NCI-H226 (cell line): ENCODE data around the gene FUT7.
"Not testable (repeated sequence)": the region's sequence is repeated elsewhere in the genome, so short reads cannot be mapped to it uniquely, and the experiment has no call there.

ENCODE experiments used
- DNase-seq: peaks from one replicate; pipeline ENCODE4 v3.0.0-alpha.2; 2015

The FUT7 gene

GRCh38 chr9:137016436-137016835, 15.5 kb downstream of the FUT7 start:
- DNase-seq, result no peak

DNA sequence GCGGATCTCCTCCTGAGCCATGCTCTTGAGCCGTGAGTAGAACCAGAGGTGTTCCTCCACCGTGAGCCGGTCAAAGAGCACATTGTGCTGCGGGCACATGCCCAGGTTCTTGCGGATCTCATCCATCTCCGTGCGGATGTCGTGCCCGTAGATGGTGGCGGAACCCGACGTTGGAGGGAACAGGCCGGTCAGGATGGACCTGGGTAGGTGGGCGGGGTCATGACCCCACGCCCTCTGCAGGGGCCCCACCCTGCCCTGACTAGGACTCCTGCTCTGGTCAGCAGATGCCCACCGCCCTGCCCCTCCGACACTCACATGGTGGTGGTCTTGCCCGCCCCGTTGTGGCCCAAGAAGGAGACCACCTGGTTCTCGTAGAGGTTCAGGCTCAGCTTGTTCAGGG, 15.9 kb downstream of the FUT7 start:
- no peak for DNase-seq

DNA sequence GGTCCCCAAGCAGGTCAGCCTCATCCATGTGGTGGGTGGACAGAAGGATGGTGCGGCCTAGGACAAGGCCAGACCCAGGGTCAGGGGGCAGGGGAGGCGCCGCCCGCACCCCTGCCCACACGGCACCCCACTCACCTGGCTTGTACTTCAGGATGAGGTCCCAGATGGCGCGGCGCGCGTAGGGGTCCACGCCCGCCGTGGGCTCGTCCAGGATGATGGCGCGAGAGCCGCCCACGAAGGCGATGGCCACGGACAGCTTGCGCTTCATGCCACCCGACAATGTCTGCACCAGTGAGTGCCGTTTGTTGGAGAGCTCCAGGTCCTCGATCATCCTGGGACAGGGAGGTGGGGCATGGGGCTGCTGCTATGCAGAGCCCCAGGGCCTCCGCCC, 16.4 kb downstream of the FUT7 start:
- no peak for DNase-seq

- DNase-seq, result no peak
These were observed 16.9 kb downstream of the FUT7 start for GRCh38 chr9:137014776-137015539.

DNA sequence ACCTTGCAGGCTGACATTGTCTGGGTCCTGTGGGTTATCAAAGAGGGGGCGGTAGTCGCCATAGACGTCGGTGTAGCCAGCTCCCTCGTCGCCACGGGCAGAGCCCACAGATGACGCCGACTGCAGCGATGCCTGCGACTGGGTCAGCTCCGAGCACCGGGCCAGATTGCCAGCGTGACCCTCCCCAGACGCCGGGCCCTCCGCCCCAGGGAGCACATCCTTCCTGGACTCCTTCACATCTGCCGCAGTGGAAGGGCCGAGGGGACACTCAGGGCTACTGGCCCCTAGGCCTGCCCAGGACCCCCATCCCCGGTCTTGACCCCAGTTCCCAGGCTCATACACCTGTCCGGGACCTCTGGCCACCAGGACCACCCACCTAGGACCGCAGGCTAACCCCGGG, 17.7 kb downstream of the FUT7 start:
- DNase-seq, result no peak

DNA sequence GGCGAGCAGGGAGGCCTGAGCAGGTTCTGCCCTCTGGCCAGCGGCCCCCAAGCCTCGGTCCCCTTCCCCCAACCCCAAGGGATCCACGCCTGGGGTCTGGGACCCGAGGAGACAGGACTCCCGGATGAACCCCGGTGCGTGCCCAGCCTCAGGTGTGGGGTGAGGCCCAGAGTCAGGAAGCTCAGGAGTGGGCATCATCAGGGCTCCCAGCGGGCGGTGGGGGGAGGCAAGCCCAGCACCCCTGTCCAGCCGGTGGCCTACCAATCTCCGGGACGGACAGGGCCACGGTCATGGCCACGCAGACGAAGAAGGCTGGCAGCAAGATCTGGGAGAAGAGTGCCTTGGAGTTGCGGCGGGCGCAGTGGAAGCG, 18.3 kb downstream of the FUT7 start:
- no peak for DNase-seq

- DNase-seq, result no peak
These were observed 19.0 kb downstream of the FUT7 start for GRCh38 chr9:137012694-137013570.

DNA sequence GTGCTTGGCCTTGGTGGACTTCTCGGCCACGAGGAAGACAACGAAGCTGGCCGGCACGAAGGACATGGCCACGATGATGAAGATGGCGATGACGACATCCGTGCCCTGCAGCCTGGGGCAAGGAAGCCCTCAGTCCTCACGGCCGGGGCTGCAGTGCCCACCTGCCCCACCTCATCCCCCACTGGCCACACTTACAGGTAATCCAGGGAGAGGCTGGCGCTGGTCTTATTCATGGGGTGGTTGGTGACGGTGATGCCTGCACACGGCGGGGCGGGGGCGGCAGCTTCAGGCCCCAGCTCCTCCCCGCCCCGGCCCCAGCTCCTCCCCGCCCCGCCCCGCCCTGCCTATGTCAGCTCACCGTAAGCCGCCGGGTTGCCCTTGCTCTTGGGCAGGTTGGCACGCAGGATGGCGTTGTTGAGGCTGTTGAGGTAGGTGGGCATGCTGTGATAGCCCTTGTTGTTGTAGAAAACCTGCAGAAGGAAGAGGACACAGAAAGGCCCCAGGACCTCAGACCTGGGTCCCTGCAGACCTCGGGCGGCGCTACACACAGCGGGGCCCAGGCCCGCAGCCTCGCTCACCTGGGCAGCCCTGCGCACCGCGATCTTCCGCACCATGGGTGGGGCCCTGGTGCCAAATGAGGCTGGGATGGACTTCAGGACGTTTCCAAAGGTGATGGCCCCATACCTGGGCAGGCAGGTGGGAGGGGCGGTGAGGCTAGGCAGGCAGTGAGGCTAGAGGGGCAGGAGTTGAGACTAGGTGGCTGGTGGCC, 19.8 kb downstream of the FUT7 start:
- no peak for DNase-seq

DNA sequence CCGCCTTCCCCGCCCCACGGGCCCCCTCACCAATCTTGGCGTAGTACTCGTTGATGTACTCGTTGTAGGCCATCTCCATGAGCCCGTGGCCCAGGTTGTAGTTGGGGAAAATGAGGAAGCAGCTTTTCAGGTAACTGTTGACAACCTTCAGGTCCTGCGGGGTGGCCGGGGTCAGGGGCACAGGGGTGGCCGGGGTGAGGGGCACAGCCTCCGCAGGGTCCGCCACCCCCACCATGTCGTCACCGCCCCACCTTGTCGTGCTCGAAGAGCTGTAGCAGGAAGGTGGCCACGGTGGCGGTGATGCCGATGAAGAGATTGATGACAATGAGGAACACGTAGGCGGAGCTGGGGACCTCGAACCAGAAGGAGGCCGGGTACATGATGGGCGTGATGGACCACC, 20.7 kb downstream of the FUT7 start:
- no peak for DNase-seq

- no peak for DNase-seq
These were observed 21.8 kb downstream of the FUT7 start for GRCh38 chr9:137009938-137010732.

GRCh38 chr9:137009217-137009616, 22.7 kb downstream of the FUT7 start:
- DNase-seq, result no peak

GRCh38 chr9:137008312-137008711, 23.6 kb downstream of the FUT7 start:
- no peak for DNase-seq

DNA sequence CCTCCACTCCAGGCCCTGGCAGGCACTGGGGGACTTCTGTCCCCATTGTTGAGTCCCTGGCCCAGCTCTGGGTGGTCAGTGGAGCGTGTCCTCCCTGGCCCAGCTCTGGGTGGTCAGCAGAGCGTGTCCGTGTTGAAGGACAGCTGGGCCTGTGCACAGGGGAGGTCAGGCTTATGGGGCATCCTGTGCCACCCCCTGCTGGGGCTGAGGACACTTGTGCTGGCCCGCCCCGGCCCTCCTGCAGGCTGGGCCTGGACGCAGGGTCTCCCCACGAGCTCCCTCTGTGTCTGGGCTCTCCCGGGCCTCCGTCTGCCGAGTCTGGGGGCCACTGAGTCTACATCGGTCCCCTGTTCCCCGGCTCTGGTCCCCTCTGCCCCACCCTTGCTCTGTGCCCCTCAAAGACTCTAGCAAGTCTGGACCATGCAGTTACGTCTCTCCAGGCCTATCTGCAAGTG, 24.0 kb downstream of the FUT7 start:
- DNase-seq, result no peak

- no peak for DNase-seq
These were observed 24.6 kb downstream of the FUT7 start for GRCh38 chr9:137007108-137007815.

GRCh38 chr9:137006116-137007003, 25.5 kb downstream of the FUT7 start:
- DNase-seq, result no peak

GRCh38 chr9:137004285-137004684, 27.6 kb downstream of the FUT7 start:
- DNase-seq, result not testable (repeated sequence)

DNA sequence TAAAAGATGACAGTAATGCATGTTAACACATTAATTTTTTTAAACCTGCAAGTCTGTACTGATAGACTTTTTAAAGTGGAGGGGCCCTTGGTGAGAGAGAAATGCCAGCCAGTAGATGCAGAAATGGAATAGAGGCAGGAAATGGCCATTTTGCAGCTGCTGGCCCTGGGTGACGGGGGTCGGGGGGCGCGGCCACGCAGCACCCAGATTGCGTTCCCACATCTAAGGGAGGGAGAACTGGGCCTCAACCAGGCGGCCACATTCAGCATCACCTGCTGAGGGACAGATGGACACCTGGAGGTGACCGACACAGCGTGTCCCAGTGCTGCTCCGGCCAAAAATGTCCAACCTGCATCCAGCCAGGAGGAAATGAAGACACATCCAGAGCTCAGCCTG, 29.2 kb downstream of the FUT7 start:
- DNase-seq, result no peak

DNA sequence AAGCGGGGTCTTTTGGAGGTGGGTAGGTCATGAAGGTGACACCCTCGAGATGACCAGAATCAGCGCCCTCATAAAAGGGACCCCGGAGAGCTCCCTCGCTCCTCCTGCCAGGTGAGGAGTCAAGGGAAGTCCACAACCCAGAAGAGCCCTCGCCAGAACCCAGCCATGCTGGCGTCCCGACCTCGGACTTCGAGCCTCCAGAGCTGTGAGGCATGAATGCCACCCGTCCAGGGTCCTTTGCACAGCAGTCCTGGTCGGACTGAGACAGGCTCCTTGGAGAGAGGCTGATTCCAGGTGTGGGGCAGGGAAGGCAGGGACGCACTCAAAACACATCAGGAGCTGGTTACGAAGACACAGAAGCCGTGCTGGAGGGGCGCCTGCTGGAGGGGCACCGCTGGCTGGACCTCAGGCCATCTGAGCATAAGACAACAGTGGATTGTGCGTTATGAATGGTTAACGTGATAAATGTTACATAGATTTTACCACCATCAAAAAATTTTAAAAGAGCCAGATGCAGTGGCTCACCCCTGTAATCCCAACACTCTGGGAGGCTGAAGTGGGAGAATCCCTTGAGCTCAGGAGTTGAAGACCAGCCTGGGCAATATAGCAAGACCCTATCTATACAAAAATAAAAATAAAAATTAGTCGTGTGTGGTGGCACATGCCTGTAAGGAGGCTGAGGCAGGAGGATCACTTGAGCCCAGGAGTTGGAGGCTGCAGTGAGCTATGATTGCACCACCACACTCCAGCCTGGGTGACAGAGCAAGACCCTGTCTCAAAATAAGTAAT, 29.8 kb downstream of the FUT7 start:
- DNase-seq, result no peak

GRCh38 chr9:137000177-137000930, 31.5 kb downstream of the FUT7 start:
- peak; percentile 15 for DNase-seq
